NT2/D1 (cell line): ENCODE results near the gene GARIN5B.

Experiments used
- SUZ12 ChIP-seq: IDR thresholded peaks from 2 replicates; pipeline ENCODE4 v1.6.1; 2011; ENCODE audit not compliant: insufficient read length, insufficient read depth; ENCODE audit errors: extremely low read depth
- YY1 ChIP-seq: IDR thresholded peaks from 2 replicates; pipeline ENCODE4 v1.6.1; 2011; ENCODE audit not compliant: insufficient read length, insufficient read depth

GRCh38 chr19:55305491-55305890, 57.6 kb downstream of the GARIN5B start:
- TF ChIP-seq YY1 (no peak), SUZ12 (no peak)
